Measurements from ENCODE around the gene TTLL10.
"Not testable (repeated sequence)": the region's sequence is repeated elsewhere in the genome, so short reads cannot be mapped to it uniquely, and the experiment has no call there.

Gene TTLL10

GRCh38 chr1:1150100-1150499, 23.6 kb upstream of the TTLL10 start:
- Histone ChIP-seq H3K9ac (ENCODE audit: low read length) (no peak overlapping the region), H3K4me1 (ENCODE audit: control insufficient read depth, insufficient read depth, low read length) (peaks cover 9% of the 10 kb centered on the region), H3K4me3 (ENCODE audit: low read length) (no peak overlapping the region), H3K36me3 (ENCODE audit: control insufficient read depth, insufficient read depth, low read length, severe bottlenecking) (no peaks in the 10 kb centered on the region), H3K27me3 (replicated peaks; ENCODE audit: control insufficient read depth, insufficient read depth, low read length) (peaks cover 13% of the 10 kb centered on the region), H3K9me3 (ENCODE audit: control insufficient read depth, low read length) (no peaks in the 10 kb centered on the region)
- no peak for DNase-seq (ENCODE audit: low read depth)

- no peaks in the 10 kb centered on the region for H3K36me3 ChIP-seq (ENCODE audit: control insufficient read depth, insufficient read depth, low read length, severe bottlenecking)
- H3K27me3 ChIP-seq (replicated peaks; ENCODE audit: control insufficient read depth, insufficient read depth, low read length), result peaks cover 9% of the 10 kb centered on the region
- peaks cover 9% of the 10 kb centered on the region for H3K4me1 ChIP-seq (ENCODE audit: control insufficient read depth, insufficient read depth, low read length)
- no peak overlapping the region for H3K9ac ChIP-seq (ENCODE audit: low read length)
- H3K4me3 ChIP-seq (ENCODE audit: low read length), result no peak overlapping the region
- no peak for DNase-seq (ENCODE audit: low read depth)
- no peaks in the 10 kb centered on the region for H3K9me3 ChIP-seq (ENCODE audit: control insufficient read depth, low read length)
These were observed 22.4 kb upstream of the TTLL10 start for GRCh38 chr1:1151306-1151705.

- H3K9ac ChIP-seq (ENCODE audit: low read length); H3K4me1 ChIP-seq (ENCODE audit: control insufficient read depth, insufficient read depth, low read length); H3K27me3 ChIP-seq (replicated peaks; ENCODE audit: control insufficient read depth, insufficient read depth, low read length); H3K4me3 ChIP-seq (ENCODE audit: low read length); DNase-seq (ENCODE audit: low read depth); H3K9me3 ChIP-seq (ENCODE audit: control insufficient read depth, low read length); H3K36me3 ChIP-seq (ENCODE audit: control insufficient read depth, insufficient read depth, low read length, severe bottlenecking): not testable (repeated sequence)
These were observed 21.2 kb upstream of the TTLL10 start for GRCh38 chr1:1152431-1152830.

GRCh38 chr1:1153215-1153614, 20.5 kb upstream of the TTLL10 start:
- peaks cover 15% of the 10 kb centered on the region for H3K4me1 ChIP-seq (ENCODE audit: control insufficient read depth, insufficient read depth, low read length)
- not testable (repeated sequence) for H3K9me3 ChIP-seq (ENCODE audit: control insufficient read depth, low read length); H3K4me3 ChIP-seq (ENCODE audit: low read length); H3K27me3 ChIP-seq (replicated peaks; ENCODE audit: control insufficient read depth, insufficient read depth, low read length); H3K9ac ChIP-seq (ENCODE audit: low read length); H3K36me3 ChIP-seq (ENCODE audit: control insufficient read depth, insufficient read depth, low read length, severe bottlenecking); DNase-seq (ENCODE audit: low read depth)

GRCh38 chr1:1153874-1154273, 19.8 kb upstream of the TTLL10 start:
- Histone ChIP-seq H3K4me1 (ENCODE audit: control insufficient read depth, insufficient read depth, low read length) (peaks cover 15% of the 10 kb centered on the region), H3K4me3 (ENCODE audit: low read length) (no peak overlapping the region), H3K9me3 (ENCODE audit: control insufficient read depth, low read length) (no peaks in the 10 kb centered on the region), H3K27me3 (replicated peaks; ENCODE audit: control insufficient read depth, insufficient read depth, low read length) (no peaks in the 10 kb centered on the region), H3K36me3 (ENCODE audit: control insufficient read depth, insufficient read depth, low read length, severe bottlenecking) (no peaks in the 10 kb centered on the region), H3K9ac (ENCODE audit: low read length) (no peak overlapping the region)
- no peak for DNase-seq (ENCODE audit: low read depth)

- no peaks in the 10 kb centered on the region for H3K36me3 ChIP-seq (ENCODE audit: control insufficient read depth, insufficient read depth, low read length, severe bottlenecking)
- no peaks in the 10 kb centered on the region for H3K27me3 ChIP-seq (replicated peaks; ENCODE audit: control insufficient read depth, insufficient read depth, low read length)
- H3K9me3 ChIP-seq (ENCODE audit: control insufficient read depth, low read length), result no peaks in the 10 kb centered on the region
- no peak overlapping the region for H3K4me3 ChIP-seq (ENCODE audit: low read length)
- H3K9ac ChIP-seq (ENCODE audit: low read length), result no peak overlapping the region
- no peak for DNase-seq (ENCODE audit: low read depth)
- H3K4me1 ChIP-seq (ENCODE audit: control insufficient read depth, insufficient read depth, low read length), result peaks cover 15% of the 10 kb centered on the region
These were observed 18.4 kb upstream of the TTLL10 start for GRCh38 chr1:1155258-1155657.

- DNase-seq (ENCODE audit: low read depth), result no peak
- no peaks in the 10 kb centered on the region for H3K27me3 ChIP-seq (replicated peaks; ENCODE audit: control insufficient read depth, insufficient read depth, low read length)
- peaks cover 15% of the 10 kb centered on the region for H3K4me1 ChIP-seq (ENCODE audit: control insufficient read depth, insufficient read depth, low read length)
- H3K9ac ChIP-seq (ENCODE audit: low read length), result no peak overlapping the region
- H3K36me3 ChIP-seq (ENCODE audit: control insufficient read depth, insufficient read depth, low read length, severe bottlenecking), result no peaks in the 10 kb centered on the region
- no peak overlapping the region for H3K4me3 ChIP-seq (ENCODE audit: low read length)
- no peaks in the 10 kb centered on the region for H3K9me3 ChIP-seq (ENCODE audit: control insufficient read depth, low read length)
These were observed 17.3 kb upstream of the TTLL10 start for GRCh38 chr1:1156140-1157032.

- peaks cover 15% of the 10 kb centered on the region for H3K4me1 ChIP-seq (ENCODE audit: control insufficient read depth, insufficient read depth, low read length)
- H3K9ac ChIP-seq (ENCODE audit: low read length), result no peak overlapping the region
- no peaks in the 10 kb centered on the region for H3K36me3 ChIP-seq (ENCODE audit: control insufficient read depth, insufficient read depth, low read length, severe bottlenecking)
- no peaks in the 10 kb centered on the region for H3K27me3 ChIP-seq (replicated peaks; ENCODE audit: control insufficient read depth, insufficient read depth, low read length)
- H3K9me3 ChIP-seq (ENCODE audit: control insufficient read depth, low read length), result no peaks in the 10 kb centered on the region
- no peak overlapping the region for H3K4me3 ChIP-seq (ENCODE audit: low read length)
- DNase-seq (ENCODE audit: low read depth), result no peak
These were observed 16.7 kb upstream of the TTLL10 start for GRCh38 chr1:1157033-1157365.

GRCh38 chr1:1157426-1157913, 16.2 kb upstream of the TTLL10 start:
- peaks cover 15% of the 10 kb centered on the region for H3K4me1 ChIP-seq (ENCODE audit: control insufficient read depth, insufficient read depth, low read length)
- H3K36me3 ChIP-seq (ENCODE audit: control insufficient read depth, insufficient read depth, low read length, severe bottlenecking), result no peaks in the 10 kb centered on the region
- H3K9ac ChIP-seq (ENCODE audit: low read length), result peak overlapping the region; percentile 84
- H3K4me3 ChIP-seq (ENCODE audit: low read length), result peak overlapping the region; percentile 77
- H3K27me3 ChIP-seq (replicated peaks; ENCODE audit: control insufficient read depth, insufficient read depth, low read length), result no peaks in the 10 kb centered on the region
- peak; percentile 83 for DNase-seq (ENCODE audit: low read depth)
- H3K9me3 ChIP-seq (ENCODE audit: control insufficient read depth, low read length), result no peaks in the 10 kb centered on the region

- H3K9me3 ChIP-seq (ENCODE audit: control insufficient read depth, low read length), result no peaks in the 10 kb centered on the region
- H3K4me3 ChIP-seq (ENCODE audit: low read length), result peak overlapping the region; percentile 77
- DNase-seq (ENCODE audit: low read depth), result peak; percentile 33
- H3K4me1 ChIP-seq (ENCODE audit: control insufficient read depth, insufficient read depth, low read length), result peaks cover 15% of the 10 kb centered on the region
- no peaks in the 10 kb centered on the region for H3K27me3 ChIP-seq (replicated peaks; ENCODE audit: control insufficient read depth, insufficient read depth, low read length)
- no peaks in the 10 kb centered on the region for H3K36me3 ChIP-seq (ENCODE audit: control insufficient read depth, insufficient read depth, low read length, severe bottlenecking)
- peak overlapping the region; percentile 84 for H3K9ac ChIP-seq (ENCODE audit: low read length)
These were observed 15.6 kb upstream of the TTLL10 start for GRCh38 chr1:1157914-1158710.

- Histone ChIP-seq H3K9me3 (ENCODE audit: control insufficient read depth, low read length) (no peaks in the 10 kb centered on the region), H3K36me3 (ENCODE audit: control insufficient read depth, insufficient read depth, low read length, severe bottlenecking) (no peaks in the 10 kb centered on the region), H3K4me1 (ENCODE audit: control insufficient read depth, insufficient read depth, low read length) (peaks cover 6% of the 10 kb centered on the region), H3K4me3 (ENCODE audit: low read length) (no peak overlapping the region), H3K27me3 (replicated peaks; ENCODE audit: control insufficient read depth, insufficient read depth, low read length) (peaks cover 11% of the 10 kb centered on the region), H3K9ac (ENCODE audit: low read length) (no peak overlapping the region)
- DNase-seq (ENCODE audit: low read depth), result no peak
These were observed 13.3 kb upstream of the TTLL10 start for GRCh38 chr1:1160281-1160930.
